ENCODE data around the gene CNTN1.
"Not testable (repeated sequence)": the region's sequence is repeated elsewhere in the genome, so short reads cannot be mapped to it uniquely, and the experiment has no call there.

GRCh38 chr12:41081241-41081640 lies 389.0 kb downstream of the CNTN1 start:
- TF ChIP-seq CTCF (IDR thresholded peaks at IDR 0.05; ENCODE audit: poor library complexity); EZH2 (IDR thresholded peaks at IDR 0.05; ENCODE audit: borderline replicate concordance); EZH2phosphoT487 (IDR thresholded peaks at IDR 0.05; ENCODE audit: low read depth, severe bottlenecking, unreplicated experiment): not testable (repeated sequence)

Data from hepatocyte (in vitro differentiated cells).